NCI-H187 treated with DMSO at 0.1 percent for 48 hours (cell line): Measurements from ENCODE around the gene PLB1.
"Not testable (repeated sequence)": the region's sequence is repeated elsewhere in the genome, so short reads cannot be mapped to it uniquely, and the experiment has no call there.

Source experiments
- DNase-seq: peaks from one replicate; lab custom pipeline; 2025; lab: John Stamatoyannopoulos, UW

Gene PLB1

GRCh38 chr2:28648671-28649395 is 153.0 kb downstream of the PLB1 start:
- no peak for DNase-seq

GRCh38 chr2:28649481-28650265 is 153.8 kb downstream of the PLB1 start:
- DNase-seq: no peak

- no peak for DNase-seq
Observed at GRCh38 chr2:28650266-28650584, 154.4 kb downstream of the PLB1 start.

- DNase-seq: no peak
Observed at GRCh38 chr2:28652217-28652616, 156.4 kb downstream of the PLB1 start.

- DNase-seq: no peak
Observed at GRCh38 chr2:28653892-28654662, 158.2 kb downstream of the PLB1 start.

GRCh38 chr2:28654663-28655320 is 158.9 kb downstream of the PLB1 start:
- DNase-seq: no peak

- no peak for DNase-seq
Observed at GRCh38 chr2:28656937-28657615, 161.2 kb downstream of the PLB1 start.

GRCh38 chr2:28658369-28658768 is 162.5 kb downstream of the PLB1 start:
- no peak for DNase-seq

GRCh38 chr2:28659127-28659526 is 163.3 kb downstream of the PLB1 start:
- DNase-seq: no peak

GRCh38 chr2:28661589-28662001 is 165.7 kb downstream of the PLB1 start:
- DNase-seq: no peak

- no peak for DNase-seq
Observed at GRCh38 chr2:28662044-28662443, 166.2 kb downstream of the PLB1 start.

- DNase-seq: no peak
Observed at GRCh38 chr2:28662468-28663181, 166.8 kb downstream of the PLB1 start.

GRCh38 chr2:28663359-28663758 is 167.5 kb downstream of the PLB1 start:
- no peak for DNase-seq

- DNase-seq: no peak
Observed at GRCh38 chr2:28664120-28664842, 168.4 kb downstream of the PLB1 start.

GRCh38 chr2:28665041-28665704 is 169.3 kb downstream of the PLB1 start:
- no peak for DNase-seq

GRCh38 chr2:28665811-28666377 is 170.0 kb downstream of the PLB1 start:
- not testable (repeated sequence) for DNase-seq

GRCh38 chr2:28666496-28667184 is 170.8 kb downstream of the PLB1 start:
- no peak for DNase-seq

GRCh38 chr2:28667261-28667660 is 171.4 kb downstream of the PLB1 start:
- DNase-seq: no peak
